Measurements from ENCODE around the gene MCTP2. TPM values are rescaled to one million over a fixed set of nuclear protein-coding genes. Genes with fewer than 3 reads are reported as not detected.

The MCTP2 gene
- total RNA-seq, 2 donors from 2014 or later = 16.2 to 23.1 TPM

DNA sequence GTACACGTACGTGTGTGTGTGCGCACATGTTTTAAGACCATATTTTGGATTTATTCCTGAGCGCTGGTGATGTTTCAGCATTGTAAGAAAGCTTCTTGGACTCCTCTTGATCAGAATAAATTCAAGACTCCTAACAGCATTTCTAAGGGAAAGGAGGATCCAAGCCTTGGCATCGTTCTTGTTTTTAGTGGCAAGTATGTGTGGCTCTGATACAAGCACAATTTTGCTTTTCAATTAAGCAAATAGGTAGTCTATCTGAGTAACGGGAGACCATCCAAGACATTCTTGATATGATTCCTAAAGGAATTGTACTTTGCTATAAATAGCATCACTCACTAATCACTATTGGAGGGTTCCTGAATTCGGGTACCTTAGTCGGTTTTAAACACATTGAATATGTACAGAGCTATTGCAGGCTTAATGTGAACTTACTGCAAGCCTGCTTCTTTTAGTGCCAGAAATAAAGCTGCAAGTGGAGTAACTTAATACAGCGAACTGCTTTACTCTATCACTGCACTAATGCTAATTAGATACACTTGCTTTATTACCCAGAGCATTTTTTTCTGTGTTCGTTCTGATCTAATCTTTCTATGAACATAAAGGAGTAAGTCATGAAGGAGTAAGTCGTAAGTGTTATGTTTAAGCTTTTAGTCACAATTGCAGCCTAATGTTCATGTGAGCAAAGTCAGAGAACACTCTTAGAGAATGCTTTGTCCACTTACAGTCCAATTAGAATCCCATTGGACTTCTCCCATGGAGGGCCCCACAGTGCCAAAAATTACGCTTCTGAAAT is 186.3 kb downstream of the MCTP2 start:
- no peaks in the 10 kb centered on the region for H3K27me3 Mint-ChIP-seq
- no peak for ATAC-seq
- DNase-seq = no peak
- no peak overlapping the region for H3K27ac Mint-ChIP-seq
- peaks cover 8% of the 10 kb centered on the region for H3K36me3 Mint-ChIP-seq (ENCODE audit: low read depth)
- H3K4me3 Mint-ChIP-seq = no peak overlapping the region
- no peaks in the 10 kb centered on the region for H3K9me3 ChIP-seq (ENCODE audit: control insufficient read depth, low read length, poor library complexity, severe bottlenecking)
- peaks cover 3% of the 10 kb centered on the region for H3K4me1 Mint-ChIP-seq

DNA sequence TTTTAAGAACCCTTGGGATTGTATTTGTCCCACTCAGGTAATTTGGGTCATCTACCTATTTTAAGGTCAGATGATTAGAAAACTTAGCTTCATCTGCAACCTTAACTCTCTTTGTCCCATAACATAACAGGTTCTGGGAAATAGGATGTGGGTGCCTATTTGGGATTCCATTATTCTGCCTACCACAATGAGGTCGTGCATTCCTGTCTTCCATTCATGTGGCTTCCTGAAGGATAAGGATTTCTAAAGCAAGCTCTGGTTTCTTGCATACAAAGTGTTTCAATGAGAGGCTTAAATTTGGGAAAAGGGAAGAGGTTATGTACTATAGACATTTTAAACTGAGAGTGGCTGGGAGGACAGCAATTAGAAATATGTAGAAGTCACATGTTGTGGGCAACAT is 190.3 kb downstream of the MCTP2 start:
- H3K36me3 Mint-ChIP-seq (ENCODE audit: low read depth) = peaks cover 3% of the 10 kb centered on the region
- H3K27me3 Mint-ChIP-seq = no peaks in the 10 kb centered on the region
- ATAC-seq = no peak
- H3K9me3 ChIP-seq (ENCODE audit: control insufficient read depth, low read length, poor library complexity, severe bottlenecking) = no peaks in the 10 kb centered on the region
- H3K4me1 Mint-ChIP-seq = peaks cover 5% of the 10 kb centered on the region
- no peak for DNase-seq
- H3K4me3 Mint-ChIP-seq = no peak overlapping the region
- no peak overlapping the region for H3K27ac Mint-ChIP-seq

DNA sequence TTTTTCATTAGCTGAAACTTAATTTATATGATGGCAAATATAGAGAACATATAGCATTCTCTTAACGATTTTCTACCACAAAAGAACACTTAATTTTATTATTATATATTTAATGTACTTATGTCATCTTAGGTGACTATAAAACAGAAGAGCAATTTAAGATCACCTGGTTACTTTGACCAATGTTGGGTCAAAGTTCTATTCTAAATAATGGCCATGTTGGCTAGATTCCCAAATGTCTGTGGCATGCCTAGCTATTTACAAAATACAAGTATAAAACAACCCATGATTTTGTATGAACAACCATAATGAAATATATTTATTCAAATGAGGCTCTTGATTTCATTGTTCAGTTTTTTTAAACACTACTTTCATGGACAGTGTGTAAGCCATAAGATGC is 200.9 kb downstream of the MCTP2 start:
- Mint-ChIP-seq H3K4me1 (peaks cover 2% of the 10 kb centered on the region), H3K27ac (no peak overlapping the region), H3K27me3 (no peaks in the 10 kb centered on the region), H3K4me3 (no peak overlapping the region), H3K36me3 (ENCODE audit: low read depth) (no peaks in the 10 kb centered on the region)
- no peak for ATAC-seq
- H3K9me3 ChIP-seq (ENCODE audit: control insufficient read depth, low read length, poor library complexity, severe bottlenecking) = no peaks in the 10 kb centered on the region
- no peak for DNase-seq

DNA sequence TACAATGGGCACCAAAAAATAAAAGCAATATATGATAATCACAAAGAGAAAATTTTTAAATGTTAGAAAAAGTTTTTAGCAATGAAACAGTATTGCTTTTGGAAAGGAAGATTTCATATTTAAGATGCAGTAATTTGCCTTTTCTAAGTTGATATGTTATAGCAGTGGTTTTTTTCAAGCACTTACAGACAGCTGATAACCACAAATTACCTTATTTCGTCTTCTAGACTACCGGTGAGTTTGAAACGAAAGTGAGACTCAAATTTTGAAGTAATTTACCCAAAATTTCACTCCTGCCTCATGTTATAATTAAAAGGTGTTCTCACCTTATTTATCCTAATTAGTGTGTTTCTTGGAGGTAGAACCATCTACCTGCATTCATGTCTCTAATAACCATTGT is 207.8 kb downstream of the MCTP2 start:
- DNase-seq (no peak), ATAC-seq (no peak)
- H3K9me3 ChIP-seq (ENCODE audit: control insufficient read depth, low read length, poor library complexity, severe bottlenecking) = no peaks in the 10 kb centered on the region
- peaks cover 3% of the 10 kb centered on the region for H3K36me3 Mint-ChIP-seq (ENCODE audit: low read depth)
- no peak overlapping the region for H3K27ac Mint-ChIP-seq
- H3K27me3 Mint-ChIP-seq = no peaks in the 10 kb centered on the region
- peaks cover 2% of the 10 kb centered on the region for H3K4me1 Mint-ChIP-seq
- H3K4me3 Mint-ChIP-seq = no peak overlapping the region

DNA sequence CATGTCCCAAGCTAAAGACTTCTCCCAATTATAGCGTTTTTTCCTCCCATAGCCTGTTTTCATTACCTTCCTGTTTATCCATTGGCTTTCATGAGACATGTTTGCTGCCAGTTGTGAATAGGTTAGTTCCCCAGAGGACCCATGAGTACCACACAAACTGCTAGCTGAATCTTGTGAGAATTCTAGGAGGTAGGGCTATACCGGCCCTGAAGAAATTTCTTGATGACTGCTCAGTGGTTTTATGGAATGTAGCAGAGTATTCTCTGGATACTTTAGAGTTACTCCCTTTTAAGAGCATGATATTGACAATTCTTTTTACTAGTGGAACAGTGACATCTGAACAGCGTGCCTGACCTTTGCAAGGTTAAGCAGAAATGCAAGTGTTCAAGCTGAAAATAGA is 210.4 kb downstream of the MCTP2 start:
- H3K27me3 Mint-ChIP-seq = no peaks in the 10 kb centered on the region
- no peaks in the 10 kb centered on the region for H3K9me3 ChIP-seq (ENCODE audit: control insufficient read depth, low read length, poor library complexity, severe bottlenecking)
- no peak overlapping the region for H3K27ac Mint-ChIP-seq
- H3K4me1 Mint-ChIP-seq = no peaks in the 10 kb centered on the region
- ATAC-seq = no peak
- no peak for DNase-seq
- H3K36me3 Mint-ChIP-seq (ENCODE audit: low read depth) = peaks cover 3% of the 10 kb centered on the region
- H3K4me3 Mint-ChIP-seq = no peak overlapping the region

DNA sequence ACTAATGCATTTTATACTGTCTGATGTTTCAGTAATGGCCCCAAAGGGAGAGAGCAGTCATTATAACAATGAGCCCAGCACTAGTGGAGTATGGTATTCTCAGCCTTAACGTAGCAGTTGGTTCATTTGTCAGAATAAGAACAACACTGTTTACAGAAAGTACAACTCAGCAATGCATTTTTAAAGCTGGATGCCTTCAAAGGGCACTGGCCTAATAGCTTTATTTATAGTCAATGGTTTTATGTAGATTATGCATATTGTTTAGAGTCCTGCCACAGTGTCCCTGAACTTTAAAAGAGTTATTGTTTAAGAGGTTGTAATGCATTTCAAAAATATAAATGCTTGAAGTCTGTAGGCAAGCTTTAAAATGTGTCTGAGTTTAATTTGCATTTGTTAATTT is 211.1 kb downstream of the MCTP2 start:
- H3K27me3 Mint-ChIP-seq = no peaks in the 10 kb centered on the region
- H3K36me3 Mint-ChIP-seq (ENCODE audit: low read depth) = peaks cover 5% of the 10 kb centered on the region
- no peaks in the 10 kb centered on the region for H3K9me3 ChIP-seq (ENCODE audit: control insufficient read depth, low read length, poor library complexity, severe bottlenecking)
- no peak overlapping the region for H3K27ac Mint-ChIP-seq
- no peaks in the 10 kb centered on the region for H3K4me1 Mint-ChIP-seq
- ATAC-seq (no peak), DNase-seq (no peak)
- no peak overlapping the region for H3K4me3 Mint-ChIP-seq

DNA sequence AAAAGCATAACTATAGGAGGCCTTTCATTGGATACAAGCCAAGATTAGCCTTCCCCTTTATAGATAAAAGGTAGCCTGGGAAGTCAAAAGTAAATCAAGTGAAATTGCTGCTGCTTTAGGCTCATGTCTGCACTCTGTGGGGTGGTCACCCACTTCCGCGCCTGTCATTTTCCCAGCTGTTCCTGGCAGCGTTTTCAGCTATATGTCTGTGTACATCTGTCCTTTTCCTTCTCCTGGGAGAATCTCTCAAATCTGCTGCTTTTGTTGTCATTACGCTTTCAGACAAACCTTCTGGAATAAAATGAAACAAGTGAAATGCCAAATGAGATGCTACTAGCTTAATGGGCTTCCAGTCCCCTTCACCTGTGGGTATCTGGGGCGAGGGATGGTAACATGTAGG is 211.8 kb downstream of the MCTP2 start:
- no peak overlapping the region for H3K4me3 Mint-ChIP-seq
- ATAC-seq = no peak
- no peaks in the 10 kb centered on the region for H3K9me3 ChIP-seq (ENCODE audit: control insufficient read depth, low read length, poor library complexity, severe bottlenecking)
- H3K27me3 Mint-ChIP-seq = no peaks in the 10 kb centered on the region
- peaks cover 5% of the 10 kb centered on the region for H3K36me3 Mint-ChIP-seq (ENCODE audit: low read depth)
- H3K4me1 Mint-ChIP-seq = no peaks in the 10 kb centered on the region
- DNase-seq = no peak
- H3K27ac Mint-ChIP-seq = no peak overlapping the region

DNA sequence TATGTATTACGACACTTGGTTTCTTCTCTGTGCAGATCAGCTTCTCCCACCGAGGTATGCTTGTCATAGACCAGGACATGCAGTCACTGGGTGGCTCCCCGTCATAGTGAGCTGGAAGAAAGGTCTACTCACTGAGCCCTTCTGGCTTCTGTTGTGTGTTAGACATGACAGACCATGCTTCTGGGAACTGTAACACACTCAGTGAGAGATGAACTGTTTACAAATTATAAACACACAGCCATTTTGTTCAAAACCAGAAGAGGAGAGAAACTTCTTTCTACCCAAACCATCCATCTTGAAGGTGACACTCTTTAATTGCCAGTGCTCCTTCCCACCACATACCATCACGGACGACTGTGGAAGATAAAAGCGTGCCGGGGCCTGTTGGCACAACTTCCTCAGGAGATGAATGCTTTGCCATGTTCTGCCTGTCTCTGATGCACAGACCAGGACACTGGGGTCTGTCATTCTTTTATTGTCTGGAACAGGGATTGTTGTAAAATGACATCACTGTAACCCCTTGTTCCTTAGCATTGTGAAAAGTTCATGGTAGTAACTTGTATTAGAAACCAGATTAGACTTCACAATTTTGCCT is 214.3 kb downstream of the MCTP2 start:
- H3K27me3 Mint-ChIP-seq = no peaks in the 10 kb centered on the region
- no peaks in the 10 kb centered on the region for H3K9me3 ChIP-seq (ENCODE audit: control insufficient read depth, low read length, poor library complexity, severe bottlenecking)
- no peak overlapping the region for H3K27ac Mint-ChIP-seq
- ATAC-seq = no peak
- H3K36me3 Mint-ChIP-seq (ENCODE audit: low read depth) = peaks cover 4% of the 10 kb centered on the region
- H3K4me1 Mint-ChIP-seq = no peaks in the 10 kb centered on the region
- no peak overlapping the region for H3K4me3 Mint-ChIP-seq
- DNase-seq = no peak

DNA sequence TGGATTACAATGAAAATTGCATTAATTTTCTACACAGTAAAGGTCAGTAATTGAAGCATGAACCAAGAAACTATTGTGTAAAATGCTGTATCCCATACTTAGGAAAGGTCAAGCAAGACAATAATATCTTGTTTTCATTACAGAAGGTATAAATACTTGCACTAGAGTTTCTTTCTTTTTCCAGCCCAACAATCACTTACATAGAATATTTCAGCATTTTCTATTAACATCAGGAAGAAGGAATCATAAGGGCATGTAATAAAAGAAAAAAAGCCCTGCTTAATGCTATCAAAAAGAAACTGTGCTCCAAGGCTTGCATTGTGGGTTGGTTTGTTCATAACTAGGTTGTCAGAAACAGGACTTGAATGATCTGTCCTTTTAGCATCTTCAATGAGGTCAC is 215.1 kb downstream of the MCTP2 start:
- no peaks in the 10 kb centered on the region for H3K27me3 Mint-ChIP-seq
- H3K27ac Mint-ChIP-seq = no peak overlapping the region
- no peaks in the 10 kb centered on the region for H3K9me3 ChIP-seq (ENCODE audit: control insufficient read depth, low read length, poor library complexity, severe bottlenecking)
- ATAC-seq = no peak
- no peaks in the 10 kb centered on the region for H3K4me1 Mint-ChIP-seq
- DNase-seq = no peak
- H3K4me3 Mint-ChIP-seq = no peak overlapping the region
- peaks cover 2% of the 10 kb centered on the region for H3K36me3 Mint-ChIP-seq (ENCODE audit: low read depth)

DNA sequence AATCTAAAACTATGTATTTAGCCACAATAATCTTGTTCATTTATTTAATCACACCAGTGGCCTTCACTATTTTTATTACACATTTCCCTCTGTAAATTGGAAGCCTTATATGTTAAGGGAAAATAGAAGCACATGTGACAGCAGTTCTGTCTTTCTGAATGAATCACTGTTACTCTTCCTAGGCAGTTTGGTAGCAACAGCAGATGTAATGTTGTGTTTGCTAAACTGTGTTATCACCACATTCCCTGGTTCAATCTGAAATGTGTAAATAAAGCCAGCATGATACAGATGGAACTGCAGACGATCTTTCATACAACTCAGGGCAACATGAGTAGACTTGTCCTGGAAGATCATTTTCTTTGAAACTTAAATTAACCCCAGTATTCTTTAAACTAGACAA is 220.1 kb downstream of the MCTP2 start:
- Mint-ChIP-seq H3K27ac (no peak overlapping the region), H3K36me3 (ENCODE audit: low read depth) (peaks cover 2% of the 10 kb centered on the region), H3K4me1 (no peaks in the 10 kb centered on the region), H3K4me3 (no peak overlapping the region), H3K27me3 (no peaks in the 10 kb centered on the region)
- no peak for ATAC-seq
- no peak for DNase-seq
- H3K9me3 ChIP-seq (ENCODE audit: control insufficient read depth, low read length, poor library complexity, severe bottlenecking) = no peaks in the 10 kb centered on the region

DNA sequence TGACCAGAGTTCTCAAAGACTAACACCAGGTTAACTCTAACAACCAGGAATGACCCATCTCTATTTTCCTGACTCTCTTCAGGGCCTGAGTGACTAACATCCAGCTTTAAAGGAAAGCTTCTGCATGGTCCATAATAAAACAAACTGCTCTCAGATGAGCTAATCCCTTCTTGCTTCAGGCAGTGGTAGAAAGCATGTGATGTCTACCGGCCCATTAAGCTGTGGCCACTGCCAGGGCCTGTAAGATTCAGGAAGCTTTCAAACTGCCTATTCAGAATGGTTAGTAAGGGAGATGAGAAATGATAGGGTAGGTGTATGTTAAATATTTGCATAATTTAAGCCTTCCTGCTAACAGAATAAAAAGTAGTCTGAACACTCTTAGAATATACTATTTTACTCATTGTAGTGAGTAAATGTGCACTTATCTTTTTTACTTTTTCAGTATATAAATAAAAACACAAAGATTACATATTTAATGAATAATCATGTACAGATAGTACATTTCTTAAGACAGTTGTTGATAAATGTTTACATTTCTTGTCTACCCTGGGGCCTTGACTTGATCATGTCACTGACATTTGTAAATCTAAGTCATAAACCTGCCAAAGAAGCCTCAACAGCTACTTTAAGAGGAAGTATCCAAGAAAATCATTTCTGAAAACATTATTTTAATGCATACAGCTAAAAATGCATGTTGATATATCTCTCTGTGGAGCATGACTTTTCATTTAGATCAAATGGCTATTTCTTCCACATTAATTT is 222.0 kb downstream of the MCTP2 start:
- Mint-ChIP-seq H3K4me1 (no peaks in the 10 kb centered on the region), H3K27ac (no peak overlapping the region), H3K4me3 (no peak overlapping the region), H3K27me3 (no peaks in the 10 kb centered on the region), H3K36me3 (ENCODE audit: low read depth) (peaks cover 2% of the 10 kb centered on the region)
- no peaks in the 10 kb centered on the region for H3K9me3 ChIP-seq (ENCODE audit: control insufficient read depth, low read length, poor library complexity, severe bottlenecking)
- no peak for ATAC-seq
- no peak for DNase-seq

DNA sequence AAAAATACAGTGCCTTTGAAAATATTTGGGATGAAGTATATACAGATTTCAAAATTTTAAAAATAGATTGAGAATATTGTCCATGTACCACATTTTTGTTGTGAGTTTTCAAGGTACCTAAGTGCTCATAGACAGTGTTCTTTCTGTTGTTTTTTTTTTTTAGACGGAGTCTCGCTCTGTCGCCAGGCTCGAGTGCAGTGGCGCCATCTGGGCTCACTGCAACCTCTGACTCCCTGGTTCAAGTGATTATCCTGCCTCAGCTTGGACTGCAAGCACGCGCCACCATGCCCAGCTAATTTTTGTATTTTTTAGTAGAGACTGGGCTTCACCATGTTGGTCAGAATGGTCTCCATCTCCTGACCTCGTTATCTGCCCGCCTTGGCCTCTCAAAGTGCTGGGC is 223.9 kb downstream of the MCTP2 start:
- no peak for ATAC-seq
- Mint-ChIP-seq H3K27me3 (no peaks in the 10 kb centered on the region), H3K4me1 (no peaks in the 10 kb centered on the region), H3K36me3 (ENCODE audit: low read depth) (peaks cover 2% of the 10 kb centered on the region), H3K27ac (no peak overlapping the region), H3K4me3 (no peak overlapping the region)
- no peaks in the 10 kb centered on the region for H3K9me3 ChIP-seq (ENCODE audit: control insufficient read depth, low read length, poor library complexity, severe bottlenecking)
- DNase-seq = no peak

DNA sequence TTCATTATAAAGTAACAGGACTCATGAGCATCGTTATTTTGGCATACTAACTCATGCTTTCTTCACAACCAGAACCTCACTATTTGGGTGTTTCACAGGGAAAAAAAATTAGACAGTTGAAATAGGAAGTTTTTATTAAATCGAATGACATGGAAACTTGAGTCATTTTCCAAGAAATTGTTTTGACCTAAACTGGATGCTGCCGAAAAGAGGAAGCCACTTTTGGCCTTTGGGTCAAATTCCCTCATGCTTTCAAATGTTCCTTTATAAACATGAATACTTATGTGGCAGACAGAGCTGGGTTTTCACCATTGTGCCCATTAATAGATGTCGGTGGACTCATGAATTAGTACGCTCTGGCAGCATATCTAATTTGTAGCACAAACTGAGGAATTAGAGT is 224.9 kb downstream of the MCTP2 start:
- Mint-ChIP-seq H3K4me1 (no peaks in the 10 kb centered on the region), H3K27me3 (no peaks in the 10 kb centered on the region), H3K4me3 (no peak overlapping the region), H3K36me3 (ENCODE audit: low read depth) (peaks cover 2% of the 10 kb centered on the region), H3K27ac (no peak overlapping the region)
- no peaks in the 10 kb centered on the region for H3K9me3 ChIP-seq (ENCODE audit: control insufficient read depth, low read length, poor library complexity, severe bottlenecking)
- ATAC-seq = no peak
- DNase-seq = no peak
